ENCODE measurements around the gene BCL11B. TPM values are rescaled to one million over a fixed set of nuclear protein-coding genes. Genes with fewer than 3 reads are reported as not detected.

BCL11B gene
- total and polyA plus RNA-seq, 2 donors = 15.1 to 55.5 TPM

DNA sequence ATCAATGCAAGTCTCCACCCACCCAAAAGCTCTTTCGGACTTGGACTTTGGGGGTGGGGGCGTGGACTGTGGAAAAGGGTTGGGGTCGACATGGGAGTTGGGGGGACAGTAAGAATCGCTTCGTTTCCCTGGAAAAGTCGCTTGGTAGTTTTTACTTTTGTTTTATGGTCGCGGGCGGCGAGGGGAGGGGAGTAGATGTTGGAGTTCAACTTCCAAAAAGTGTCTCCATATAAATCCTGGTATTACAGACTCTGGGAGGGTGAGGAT, 568 bp upstream of the BCL11B start:
- peaks cover 18 to 34% of the 10 kb centered on the region in 2 donors for H3K4me1 ChIP-seq (ENCODE audit: control insufficient read depth in 2 of 2, insufficient read depth in 2 of 2, low read length in 2 of 2)
- H3K27ac ChIP-seq (ENCODE audit: low read depth in 1 of 2, low read length in 1 of 2) = peak overlapping the region in 1 of 2 donors; percentile 31
- no peaks in the 10 kb centered on the region for H3K9me3 ChIP-seq (ENCODE audit: control insufficient read depth in 2 of 2, insufficient read depth in 1 of 2, low read length in 1 of 2)
- H3K36me3 ChIP-seq (ENCODE audit: control insufficient read depth in 2 of 2, insufficient read depth in 2 of 2, low read length in 1 of 2) = peaks cover 3 to 17% of the 10 kb centered on the region in 2 donors
- WGBS = 1% methylated on average over 10 of the region's 10 CpGs
- H3K27me3 ChIP-seq (ENCODE audit: control insufficient read depth in 2 of 2, insufficient read depth in 1 of 2, low read length in 1 of 2) = peaks cover 27 to 68% of the 10 kb centered on the region in 2 donors
- DNase-seq (ENCODE audit: low read depth in 6 of 9, low spot score in 9 of 9) = no peak
- H3K4me3 ChIP-seq (ENCODE audit: low read length in 2 of 2) = peak overlapping the region; percentile 91 to 99

DNA sequence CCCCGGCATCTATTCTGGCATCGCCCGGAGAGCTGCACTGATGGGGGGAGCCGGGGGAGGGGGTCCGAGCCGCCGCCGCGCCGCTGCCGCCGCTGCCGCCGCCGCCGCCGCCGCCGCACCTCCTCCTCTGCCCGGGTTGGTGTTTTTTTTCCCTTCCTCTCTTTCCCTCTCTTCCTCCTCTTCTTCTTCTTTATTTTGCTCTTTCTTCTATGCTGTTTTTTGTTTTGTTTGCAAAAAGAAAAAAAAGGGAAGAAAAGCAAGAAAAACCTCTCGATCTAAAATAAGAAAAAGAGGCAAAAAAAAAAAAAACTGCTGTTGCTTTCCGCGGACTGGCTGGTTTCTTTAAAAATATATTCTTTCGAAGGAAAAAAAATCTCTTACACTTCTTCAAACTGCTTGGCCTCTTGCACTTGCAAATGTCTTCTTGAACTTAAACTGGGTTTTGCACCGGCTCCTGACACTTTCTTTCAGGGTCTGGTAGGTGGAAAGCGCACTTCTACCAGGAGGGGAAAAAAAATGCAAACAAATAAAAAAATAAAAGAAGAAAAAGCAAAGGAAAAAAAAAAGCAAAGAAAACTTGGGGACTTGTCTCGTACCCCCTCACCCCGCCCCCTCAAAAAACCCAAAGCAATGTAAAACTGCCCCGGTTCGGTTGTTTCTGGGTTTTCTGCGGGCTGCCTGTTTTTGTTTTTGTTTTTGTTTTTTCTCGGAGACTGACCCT, 616 bp downstream of the BCL11B start:
- Histone ChIP-seq H3K9me3 (ENCODE audit: control insufficient read depth in 2 of 2, insufficient read depth in 1 of 2, low read length in 1 of 2) (no peaks in the 10 kb centered on the region), H3K4me3 (ENCODE audit: low read length in 2 of 2) (peak overlapping the region; percentile 91 to 99), H3K27me3 (ENCODE audit: control insufficient read depth in 2 of 2, insufficient read depth in 1 of 2, low read length in 1 of 2) (peaks cover 22 to 56% of the 10 kb centered on the region in 2 donors), H3K27ac (ENCODE audit: low read depth in 1 of 2, low read length in 1 of 2) (peak overlapping the region; percentile 98 to 99), H3K4me1 (ENCODE audit: control insufficient read depth in 2 of 2, insufficient read depth in 2 of 2, low read length in 2 of 2) (peaks cover 17 to 31% of the 10 kb centered on the region in 2 donors), H3K36me3 (ENCODE audit: control insufficient read depth in 2 of 2, insufficient read depth in 2 of 2, low read length in 1 of 2) (peaks cover 3 to 24% of the 10 kb centered on the region in 2 donors)
- under 1% methylated on average over 32 of the region's 32 CpGs for WGBS
- peak in 2 of 9 donors; percentile 61 to 80 for DNase-seq (ENCODE audit: low read depth in 6 of 9, low spot score in 9 of 9)

DNA sequence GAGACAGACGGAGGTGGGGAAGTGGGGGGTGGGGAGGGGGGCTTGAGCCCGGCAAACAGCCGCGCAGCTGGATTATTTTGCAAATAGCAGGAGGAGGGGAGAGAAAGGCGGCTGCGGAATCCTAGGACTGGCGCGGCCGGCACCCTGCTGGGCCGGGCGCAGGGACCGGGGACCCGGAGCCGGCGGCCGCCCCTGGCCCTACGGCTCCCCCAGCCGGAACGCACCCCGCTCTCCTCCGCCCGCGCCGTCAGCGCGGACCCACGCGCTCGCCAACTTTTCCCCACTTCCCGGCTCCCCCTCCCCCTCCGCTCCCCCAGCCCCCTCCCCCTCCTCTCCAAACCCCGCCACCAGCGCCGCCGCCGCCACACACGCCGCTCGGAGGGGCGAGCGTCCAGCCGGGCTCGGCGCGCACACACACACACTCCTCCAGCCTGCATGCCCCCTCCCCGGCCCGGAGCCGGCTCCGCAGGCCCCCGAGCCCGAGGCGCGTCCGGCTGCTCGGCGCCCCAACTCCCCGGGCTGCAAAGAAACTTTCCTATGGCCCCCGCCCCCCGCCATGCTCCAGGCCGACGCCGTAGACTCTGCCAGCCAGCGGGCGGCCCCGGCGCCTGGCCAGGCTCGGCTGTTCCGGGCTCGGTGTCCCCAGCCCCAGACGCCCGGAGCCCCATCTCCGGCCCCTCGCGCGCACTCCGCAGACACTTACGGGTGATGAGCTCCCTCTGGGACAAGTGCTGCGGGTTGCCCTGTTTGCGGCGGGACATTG, 1.4 kb downstream of the BCL11B start:
- peak in 1 of 9 donors; percentile 68 for DNase-seq (ENCODE audit: low read depth in 6 of 9, low spot score in 9 of 9)
- Histone ChIP-seq H3K9me3 (ENCODE audit: control insufficient read depth in 2 of 2, insufficient read depth in 1 of 2, low read length in 1 of 2) (no peaks in the 10 kb centered on the region), H3K27me3 (ENCODE audit: control insufficient read depth in 2 of 2, insufficient read depth in 1 of 2, low read length in 1 of 2) (peaks cover 16 to 48% of the 10 kb centered on the region in 2 donors), H3K27ac (ENCODE audit: low read depth in 1 of 2, low read length in 1 of 2) (peak overlapping the region; percentile 98 to 99), H3K36me3 (ENCODE audit: control insufficient read depth in 2 of 2, insufficient read depth in 2 of 2, low read length in 1 of 2) (peaks cover 3 to 31% of the 10 kb centered on the region in 2 donors), H3K4me1 (ENCODE audit: control insufficient read depth in 2 of 2, insufficient read depth in 2 of 2, low read length in 2 of 2) (peaks cover 17 to 32% of the 10 kb centered on the region in 2 donors), H3K4me3 (ENCODE audit: low read length in 2 of 2) (peak overlapping the region; percentile 91 to 99)
- WGBS = under 1% methylated on average over 79 of the region's 80 CpGs

DNA sequence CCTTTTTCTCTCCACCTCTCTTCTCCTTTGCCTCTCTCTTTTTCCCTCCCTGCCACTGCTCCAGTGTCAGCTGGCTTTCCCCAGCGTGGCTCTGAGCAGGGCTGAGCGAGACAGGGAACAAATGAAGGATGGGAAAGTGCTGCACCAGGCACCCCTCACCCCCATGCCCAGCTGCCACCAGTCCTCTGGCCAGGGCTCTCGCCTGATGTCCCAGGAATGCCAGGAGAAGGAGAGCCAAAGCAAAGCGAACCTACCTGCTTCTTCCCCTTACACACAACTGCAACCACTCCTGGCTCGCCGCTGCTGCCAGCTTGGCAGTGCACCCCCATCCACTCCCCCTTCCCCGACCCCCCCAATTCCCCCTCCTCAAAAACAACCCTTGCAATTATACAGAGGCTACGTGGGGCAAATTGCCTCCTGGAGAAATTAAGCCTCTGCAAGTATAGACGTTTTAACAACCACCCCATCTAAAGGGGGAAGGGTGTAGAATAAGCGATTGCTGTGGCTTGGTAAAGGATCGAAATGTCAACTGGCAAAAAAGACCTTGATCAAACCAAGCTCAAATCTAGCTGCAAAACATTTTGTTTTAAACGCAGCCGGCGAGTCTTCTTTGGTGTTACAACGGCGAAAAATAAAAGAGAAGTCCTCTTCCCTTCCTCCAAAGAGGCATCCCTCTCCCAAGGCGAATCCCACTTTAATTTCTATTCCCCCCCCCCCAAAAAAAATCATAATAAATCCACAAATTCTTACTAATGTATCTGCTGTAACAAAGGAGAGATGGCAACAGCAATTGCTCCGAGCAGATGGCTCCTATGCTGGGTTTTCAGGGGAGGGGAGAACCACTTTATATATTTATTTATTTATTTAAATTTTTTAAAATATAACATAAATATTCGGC, 2.9 kb downstream of the BCL11B start:
- peaks cover 9 to 32% of the 10 kb centered on the region in 2 donors for H3K27me3 ChIP-seq (ENCODE audit: control insufficient read depth in 2 of 2, insufficient read depth in 1 of 2, low read length in 1 of 2)
- DNase-seq (ENCODE audit: low read depth in 6 of 9, low spot score in 9 of 9) = peak in 1 of 9 donors; percentile 66
- H3K4me3 ChIP-seq (ENCODE audit: low read length in 2 of 2) = peak overlapping the region; percentile 91 to 99
- peaks cover 16 to 36% of the 10 kb centered on the region in 2 donors for H3K4me1 ChIP-seq (ENCODE audit: control insufficient read depth in 2 of 2, insufficient read depth in 2 of 2, low read length in 2 of 2)
- whole genome bisulfite sequencing = 2% methylated on average over 19 of the region's 19 CpGs
- peaks cover 7 to 46% of the 10 kb centered on the region in 2 donors for H3K36me3 ChIP-seq (ENCODE audit: control insufficient read depth in 2 of 2, insufficient read depth in 2 of 2, low read length in 1 of 2)
- H3K9me3 ChIP-seq (ENCODE audit: control insufficient read depth in 2 of 2, insufficient read depth in 1 of 2, low read length in 1 of 2) = no peaks in the 10 kb centered on the region
- H3K27ac ChIP-seq (ENCODE audit: low read depth in 1 of 2, low read length in 1 of 2) = peak overlapping the region; percentile 98 to 99

DNA sequence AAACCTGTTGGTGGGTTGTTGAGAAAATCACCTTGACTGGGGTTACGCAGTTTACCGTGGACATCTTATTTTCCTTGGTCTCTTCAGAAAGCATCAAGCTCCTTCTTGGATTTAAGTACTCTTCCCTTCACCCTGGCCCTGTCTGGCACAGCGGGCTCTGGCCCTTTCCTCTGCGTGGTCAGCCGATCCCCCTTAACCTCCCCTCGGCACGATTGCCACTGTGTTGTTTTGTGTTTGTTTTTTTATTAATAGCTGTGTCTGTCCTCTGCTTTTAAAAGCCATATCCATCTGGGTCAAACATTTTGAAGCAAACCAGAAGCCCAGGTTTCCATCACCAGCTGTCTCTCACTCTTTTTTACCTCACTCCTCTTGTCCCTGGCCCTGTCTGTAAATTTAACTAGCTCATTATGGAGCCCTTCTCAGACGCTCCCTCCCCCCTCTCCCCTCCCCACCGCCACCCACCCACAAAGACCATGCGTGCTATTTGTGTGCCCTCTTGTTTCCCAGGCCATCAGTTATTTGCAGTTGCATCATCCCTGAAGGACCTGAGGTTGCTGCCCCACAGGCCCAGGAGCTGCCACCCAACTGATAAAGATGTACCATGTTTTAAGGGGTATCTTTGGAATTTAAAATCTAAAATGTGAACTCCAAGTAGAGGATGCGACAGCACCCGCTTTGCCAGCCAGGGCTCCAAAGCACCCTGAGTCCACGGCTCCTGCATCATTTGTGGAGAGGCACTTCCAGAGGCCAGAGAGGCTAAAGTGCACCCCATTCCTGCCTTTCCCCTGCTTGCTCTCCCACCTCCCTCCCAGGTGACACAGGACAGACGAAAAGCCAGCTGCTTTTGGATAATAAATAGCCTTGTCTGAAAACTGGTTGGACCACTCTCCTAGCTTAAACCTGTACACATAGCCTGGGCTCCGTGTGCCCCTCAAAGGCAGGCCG, 3.9 kb downstream of the BCL11B start:
- Histone ChIP-seq H3K27me3 (ENCODE audit: control insufficient read depth in 2 of 2, insufficient read depth in 1 of 2, low read length in 1 of 2) (peaks cover under 1 to 23% of the 10 kb centered on the region in 2 donors), H3K27ac (ENCODE audit: low read depth in 1 of 2, low read length in 1 of 2) (peak overlapping the region; percentile 98 to 99)

DNA sequence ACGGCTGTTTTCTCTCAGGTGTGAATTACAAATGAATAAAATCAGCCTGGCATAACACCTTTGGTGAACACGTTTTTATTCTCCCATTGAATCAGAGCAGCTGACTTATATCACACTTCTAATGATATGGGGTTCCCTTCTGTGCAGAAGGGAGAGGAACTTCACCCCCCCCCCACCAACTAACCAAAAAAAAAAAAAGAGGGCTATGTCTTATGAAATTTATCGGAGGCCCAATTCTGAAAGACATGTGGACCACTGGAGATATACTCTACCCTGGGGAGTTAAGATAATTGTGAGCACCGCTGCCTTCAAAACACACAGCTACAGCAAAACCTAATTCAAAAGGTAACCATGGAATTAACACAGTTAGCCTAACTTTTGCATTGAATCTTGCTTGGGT, 4.6 kb downstream of the BCL11B start:
- H3K4me3 ChIP-seq (ENCODE audit: low read length in 2 of 2) = peak overlapping the region; percentile 91 to 99
- peak overlapping the region; percentile 98 to 99 for H3K27ac ChIP-seq (ENCODE audit: low read depth in 1 of 2, low read length in 1 of 2)
- 12% methylated on average over 4 of the region's 4 CpGs for WGBS
- H3K4me1 ChIP-seq (ENCODE audit: control insufficient read depth in 2 of 2, insufficient read depth in 2 of 2, low read length in 2 of 2) = peaks cover under 1 to 37% of the 10 kb centered on the region in 2 donors
- peaks cover 7 to 62% of the 10 kb centered on the region in 2 donors for H3K36me3 ChIP-seq (ENCODE audit: control insufficient read depth in 2 of 2, insufficient read depth in 2 of 2, low read length in 1 of 2)
- H3K9me3 ChIP-seq (ENCODE audit: control insufficient read depth in 2 of 2, insufficient read depth in 1 of 2, low read length in 1 of 2) = no peaks in the 10 kb centered on the region
- peaks cover 0 to 16% of the 10 kb centered on the region in 2 donors for H3K27me3 ChIP-seq (ENCODE audit: control insufficient read depth in 2 of 2, insufficient read depth in 1 of 2, low read length in 1 of 2)
- peak in 1 of 9 donors; percentile 66 for DNase-seq (ENCODE audit: low read depth in 6 of 9, low spot score in 9 of 9)

More for the DNA sequence above, 3.9 kb downstream of the BCL11B start:
- 8% methylated on average over 16 of the region's 16 CpGs for WGBS
- DNase-seq (ENCODE audit: low read depth in 6 of 9, low spot score in 9 of 9) = peak in 3 of 9 donors; percentile 58 to 82 (median 64)
- Histone ChIP-seq H3K36me3 (ENCODE audit: control insufficient read depth in 2 of 2, insufficient read depth in 2 of 2, low read length in 1 of 2) (peaks cover 7 to 55% of the 10 kb centered on the region in 2 donors), H3K4me3 (ENCODE audit: low read length in 2 of 2) (peak overlapping the region; percentile 91 to 99), H3K4me1 (ENCODE audit: control insufficient read depth in 2 of 2, insufficient read depth in 2 of 2, low read length in 2 of 2) (peaks cover 7 to 37% of the 10 kb centered on the region in 2 donors), H3K9me3 (ENCODE audit: control insufficient read depth in 2 of 2, insufficient read depth in 1 of 2, low read length in 1 of 2) (no peaks in the 10 kb centered on the region)

DNA sequence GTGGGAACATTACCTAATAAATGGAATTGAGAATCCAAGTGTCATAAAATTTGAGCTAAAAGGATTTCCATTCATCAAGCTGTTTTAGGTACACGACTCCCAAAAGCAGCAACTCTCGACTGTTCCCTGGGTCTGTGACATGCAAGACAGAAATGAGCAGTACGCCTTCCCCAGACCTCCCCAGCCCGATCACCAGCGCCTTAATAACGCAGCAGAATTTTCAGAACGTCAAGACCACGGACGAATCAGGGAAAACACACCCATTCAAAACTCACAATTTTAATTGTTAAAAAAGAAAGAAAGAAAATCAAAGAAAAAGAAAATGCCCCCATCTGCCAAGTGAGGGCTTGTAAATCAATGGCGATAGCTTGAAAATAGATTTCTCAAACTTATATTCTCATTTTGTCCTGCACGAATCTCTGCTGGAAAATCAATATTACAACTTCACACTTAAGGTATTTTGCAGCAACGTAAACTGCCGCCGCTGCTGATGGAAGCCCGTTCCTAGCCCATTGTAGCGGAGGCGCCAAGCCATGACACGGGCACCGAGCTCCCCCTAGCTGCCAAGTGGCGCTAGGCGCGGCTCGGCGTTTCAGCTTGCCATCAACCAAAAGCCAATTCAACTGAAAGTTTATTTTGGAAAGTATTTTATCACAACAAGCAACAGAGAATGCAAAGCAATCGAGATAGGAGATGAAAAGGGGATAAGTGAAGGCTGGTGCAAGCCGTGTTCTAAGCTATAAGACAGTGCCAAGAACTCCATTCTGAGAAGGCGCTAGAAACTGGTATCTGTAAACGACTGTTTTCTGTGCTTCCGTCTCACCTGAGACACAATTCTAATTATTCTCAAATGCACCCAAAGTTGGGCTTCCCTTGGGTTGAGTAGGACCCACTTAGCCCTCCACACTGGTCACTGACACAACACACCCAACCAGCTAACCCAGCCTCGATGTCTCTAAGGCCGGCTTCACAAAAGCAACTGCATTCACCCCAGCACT, 5.5 kb downstream of the BCL11B start:
- DNase-seq (ENCODE audit: low read depth in 6 of 9, low spot score in 9 of 9) = peak in 6 of 9 donors; percentile 78 to 95 (median 89)
- Histone ChIP-seq H3K36me3 (ENCODE audit: control insufficient read depth in 2 of 2, insufficient read depth in 2 of 2, low read length in 1 of 2) (peaks cover 7 to 71% of the 10 kb centered on the region in 2 donors), H3K27ac (ENCODE audit: low read depth in 1 of 2, low read length in 1 of 2) (peak overlapping the region; percentile 90 to 99), H3K4me3 (ENCODE audit: low read length in 2 of 2) (peak overlapping the region; percentile 91 to 99), H3K9me3 (ENCODE audit: control insufficient read depth in 2 of 2, insufficient read depth in 1 of 2, low read length in 1 of 2) (no peaks in the 10 kb centered on the region), H3K27me3 (ENCODE audit: control insufficient read depth in 2 of 2, insufficient read depth in 1 of 2, low read length in 1 of 2) (peaks cover 0 to 13% of the 10 kb centered on the region in 2 donors), H3K4me1 (ENCODE audit: control insufficient read depth in 2 of 2, insufficient read depth in 2 of 2, low read length in 2 of 2) (peaks cover 10 to 44% of the 10 kb centered on the region in 2 donors)
- 3% methylated on average over 31 of the region's 31 CpGs for WGBS

Data from thymus (tissue), 11 donors.